Chondrocyte (in vitro differentiated cells): Measurements from ENCODE around the gene IFI35. TPM values are rescaled to one million over a fixed set of nuclear protein-coding genes. Genes with fewer than 3 reads are reported as not detected.

Source experiments
- DNase-seq: peaks from one replicate; pipeline ENCODE4 v3.0.0; 2021; ENCODE audit warnings: mixed read lengths, low spot score
- H3K27ac Mint-ChIP-seq: one replicate; pipeline ENCODE4 v1.8.0; 2021; ENCODE audit warnings: mild to moderate bottlenecking, moderate library complexity, mixed read lengths; ENCODE audit not compliant: unreplicated experiment
- H3K27me3 Mint-ChIP-seq: 2 replicates; pipeline ENCODE4 v1.8.0; 2021; ENCODE audit warnings: low read depth, mixed read lengths
- H3K36me3 Mint-ChIP-seq: 2 replicates; pipeline ENCODE4 v1.8.0; 2021; ENCODE audit warnings: low read depth, mixed read lengths
- H3K4me1 Mint-ChIP-seq: 2 replicates; pipeline ENCODE4 v1.8.0; 2021; ENCODE audit warnings: low read depth, mild to moderate bottlenecking, mixed read lengths
- H3K4me3 Mint-ChIP-seq: one replicate; pipeline ENCODE4 v1.8.0; 2021; ENCODE audit warnings: mild to moderate bottlenecking, moderate library complexity, mixed read lengths; ENCODE audit not compliant: unreplicated experiment
- H3K9me3 Mint-ChIP-seq: 2 replicates; pipeline ENCODE4 v1.8.0; 2021; ENCODE audit warnings: low read depth, mixed read lengths
- long read RNA-seq: library from polyadenylated mRNA; stranded (forward); transcript quantifications from one replicate; pipeline ENCODE4 v2.0.0, GENCODE V29; 2021
- total RNA-seq: library from RNA; stranded (reverse); gene quantifications from 3 replicates; pipeline ENCODE4 v1.2.1, GENCODE V29; 2021
- TF ChIP-seq, protein P1 (sequence below): fragments of 200-600 bp; sonication (generic); IDR thresholded peaks from 2 replicates; pipeline ENCODE4 v1.5.0; 2021; ENCODE audit warnings: antibody characterized with exemption, mild to moderate bottlenecking, moderate library complexity

IFI35 gene
- 9.0 to 20.9 TPM (median 12.8 TPM) in 3 replicates for total RNA-seq
- long read RNA-seq, transcript IFI35-204 (7 exons, 1,232 nt): major isoform, 11 of 16 reads
- long read RNA-seq, partial matches to known transcripts: 1 of 16 reads
- long read RNA-seq, other reads (novel, unspliced or antisense): 1 of 16 reads

DNA sequence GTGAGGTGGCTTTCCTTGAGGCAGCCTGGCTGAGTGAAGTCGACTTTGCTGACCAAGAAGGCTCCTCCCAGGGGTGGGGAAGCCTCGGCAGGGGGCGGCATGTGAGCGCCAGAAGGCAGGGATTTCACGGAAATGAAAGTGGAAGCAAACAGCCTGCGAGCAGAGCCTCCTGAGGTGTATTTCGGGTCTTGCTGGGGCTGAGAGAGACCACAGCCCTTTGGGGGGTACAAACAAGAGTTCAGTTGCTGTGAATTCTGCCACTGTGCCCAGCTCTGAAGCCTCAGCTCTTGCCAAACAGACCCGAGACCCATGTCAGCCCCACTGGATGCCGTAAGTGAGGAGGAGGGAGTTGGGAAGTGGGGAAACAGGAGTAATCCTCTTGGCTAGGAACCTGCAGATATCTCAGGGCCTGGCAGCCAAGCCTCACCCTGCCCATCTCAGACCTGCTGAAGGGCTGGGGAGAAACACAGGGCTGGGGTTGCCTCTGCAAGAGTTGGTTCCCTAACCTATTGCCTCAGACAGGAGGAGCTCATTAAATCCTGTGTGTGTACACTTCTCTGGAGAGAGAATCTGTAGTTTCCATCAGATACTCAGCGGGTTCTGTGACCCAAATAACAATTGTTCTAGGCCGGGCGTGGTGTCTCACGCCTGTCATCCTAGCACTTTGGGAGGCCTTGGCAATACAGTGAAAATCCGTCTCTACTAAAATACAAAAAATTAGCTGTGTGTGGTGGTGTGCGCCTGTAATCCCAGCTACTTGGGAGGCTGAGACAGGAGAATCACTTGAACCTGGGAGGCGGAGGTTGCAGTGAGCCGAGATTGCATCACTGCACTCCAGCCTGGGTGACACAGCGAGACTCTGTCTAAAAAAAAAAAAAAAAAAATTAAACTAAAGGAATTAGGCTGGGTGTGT lies at the start of gene IFI35:
Gene IFI35 (plus strand): TSS at position 146 of the 913 bp plus-strand sequence. CDS start 164 bp downstream, at position 310.
- Mint-ChIP-seq H3K27ac (peak within 1 kb of the TSS; percentile 99), H3K9me3 (no peaks in the 10 kb centered on the region), H3K4me1 (peaks cover 28% of the 10 kb centered on the region), H3K27me3 (no peaks in the 10 kb centered on the region), H3K4me3 (peak within 1 kb of the TSS; percentile 91), H3K36me3 (peaks cover 7% of the 10 kb centered on the region)
- DNase-seq: peak; percentile 78
- TF ChIP-seq, protein P1, sequence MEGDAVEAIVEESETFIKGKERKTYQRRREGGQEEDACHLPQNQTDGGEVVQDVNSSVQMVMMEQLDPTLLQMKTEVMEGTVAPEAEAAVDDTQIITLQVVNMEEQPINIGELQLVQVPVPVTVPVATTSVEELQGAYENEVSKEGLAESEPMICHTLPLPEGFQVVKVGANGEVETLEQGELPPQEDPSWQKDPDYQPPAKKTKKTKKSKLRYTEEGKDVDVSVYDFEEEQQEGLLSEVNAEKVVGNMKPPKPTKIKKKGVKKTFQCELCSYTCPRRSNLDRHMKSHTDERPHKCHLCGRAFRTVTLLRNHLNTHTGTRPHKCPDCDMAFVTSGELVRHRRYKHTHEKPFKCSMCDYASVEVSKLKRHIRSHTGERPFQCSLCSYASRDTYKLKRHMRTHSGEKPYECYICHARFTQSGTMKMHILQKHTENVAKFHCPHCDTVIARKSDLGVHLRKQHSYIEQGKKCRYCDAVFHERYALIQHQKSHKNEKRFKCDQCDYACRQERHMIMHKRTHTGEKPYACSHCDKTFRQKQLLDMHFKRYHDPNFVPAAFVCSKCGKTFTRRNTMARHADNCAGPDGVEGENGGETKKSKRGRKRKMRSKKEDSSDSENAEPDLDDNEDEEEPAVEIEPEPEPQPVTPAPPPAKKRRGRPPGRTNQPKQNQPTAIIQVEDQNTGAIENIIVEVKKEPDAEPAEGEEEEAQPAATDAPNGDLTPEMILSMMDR: peak; percentile 67

DNA sequence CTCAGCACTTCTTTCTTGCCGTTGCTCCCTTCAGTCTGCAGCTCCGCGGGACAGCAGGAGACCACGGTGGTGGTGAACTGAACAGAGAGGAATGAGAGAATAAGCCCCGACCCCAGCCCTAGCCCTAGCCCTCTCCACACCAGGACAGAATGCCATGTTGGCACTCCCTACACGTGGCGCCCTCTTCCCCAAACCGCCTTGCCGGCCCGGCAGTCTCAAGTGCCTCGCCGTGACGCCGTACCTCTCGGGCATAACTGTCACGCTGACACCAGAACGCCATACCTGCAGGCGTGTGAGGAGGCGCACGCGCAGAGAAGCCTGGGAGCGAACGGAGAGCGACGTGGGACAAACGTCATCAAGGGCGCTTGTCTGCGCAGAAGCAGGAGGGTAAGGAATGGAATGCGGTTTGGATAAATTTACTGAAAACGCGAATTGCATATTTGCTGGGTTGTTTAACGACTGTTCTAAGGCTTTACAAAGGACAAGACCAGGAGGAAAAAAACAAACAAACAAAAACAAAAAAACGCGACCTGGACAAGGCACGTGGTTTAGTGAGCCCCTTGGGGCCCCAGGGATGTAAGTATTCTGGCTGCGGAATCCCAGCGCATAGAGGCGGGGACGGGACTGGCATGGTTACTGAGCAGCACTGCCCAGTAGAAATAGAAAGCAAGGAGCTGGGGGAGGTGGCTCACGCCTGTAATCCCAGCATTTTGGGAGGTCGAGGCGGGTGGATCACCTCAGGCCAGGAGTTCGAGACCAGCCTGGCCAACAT lies 42.2 kb upstream of the IFI35 start, which contains the start of gene AARSD1:
Gene AARSD1 (minus strand): TSS at position 294 of the 772 bp plus-strand sequence. CDS start 14 bp downstream, at position 280.
- Mint-ChIP-seq H3K27me3 (no peaks in the 10 kb centered on the region), H3K9me3 (no peaks in the 10 kb centered on the region), H3K36me3 (peaks cover 15% of the 10 kb centered on the region), H3K27ac (peak within 1 kb of the TSS; percentile 97), H3K4me3 (peak within 1 kb of the TSS; percentile 86), H3K4me1 (peaks cover 16% of the 10 kb centered on the region)
- peak; percentile 96 for DNase-seq
- TF ChIP-seq, protein P1: no peak

DNA sequence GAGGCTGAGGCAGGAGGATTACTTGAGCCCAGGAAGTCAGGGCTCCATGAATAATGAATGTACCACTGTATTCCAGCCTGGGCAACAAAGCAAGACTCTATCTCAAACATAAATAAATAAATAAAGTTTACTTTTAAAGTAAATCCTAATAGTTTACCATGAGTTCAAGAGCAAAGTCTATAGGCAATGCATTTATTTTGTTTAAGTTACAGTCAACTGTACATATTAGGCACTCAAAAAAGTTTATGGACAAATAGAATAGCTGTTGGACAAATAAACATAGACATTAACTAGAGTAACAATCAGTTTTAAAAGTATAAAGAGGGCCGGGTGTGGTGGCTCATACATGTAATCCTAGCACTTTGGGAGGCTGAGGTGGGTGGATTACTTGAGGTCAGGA lies 38.7 kb upstream of the IFI35 start:
- no peak overlapping the region for H3K27ac Mint-ChIP-seq
- DNase-seq: no peak
- H3K9me3 Mint-ChIP-seq: no peaks in the 10 kb centered on the region
- TF ChIP-seq, protein P1: no peak
- no peaks in the 10 kb centered on the region for H3K36me3 Mint-ChIP-seq
- H3K4me3 Mint-ChIP-seq: no peak overlapping the region
- peaks cover 16% of the 10 kb centered on the region for H3K4me1 Mint-ChIP-seq
- no peaks in the 10 kb centered on the region for H3K27me3 Mint-ChIP-seq

DNA sequence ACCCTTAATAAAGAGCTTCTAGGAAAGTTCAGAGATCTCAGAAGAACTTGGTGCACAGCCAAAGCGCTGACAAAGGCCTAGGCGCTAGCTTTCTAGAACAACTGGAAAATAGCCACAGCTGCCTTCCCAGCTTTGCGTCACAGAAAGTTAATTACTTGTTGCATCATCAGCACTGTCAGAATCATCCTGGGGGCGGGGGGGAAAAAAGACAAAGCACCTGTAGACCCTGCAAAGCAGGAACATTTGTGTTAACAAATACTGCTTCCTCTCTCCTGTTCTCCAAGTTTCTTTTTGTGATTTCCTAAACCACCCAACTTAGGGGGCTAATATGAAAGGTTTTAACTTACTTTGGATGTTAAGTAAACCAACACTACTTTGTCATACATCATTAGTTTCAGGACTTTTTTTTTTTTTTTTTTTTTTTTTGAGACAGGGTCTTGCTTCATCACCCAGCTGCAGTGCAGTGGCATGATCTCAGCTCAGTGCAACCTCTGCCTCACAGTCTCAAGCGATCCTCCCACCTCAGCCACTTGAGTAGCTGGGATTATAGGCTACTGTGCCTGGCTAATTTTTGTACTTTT lies 37.5 kb upstream of the IFI35 start:
- Mint-ChIP-seq H3K27me3 (no peaks in the 10 kb centered on the region), H3K4me1 (peaks cover 7% of the 10 kb centered on the region), H3K27ac (no peak overlapping the region), H3K9me3 (no peaks in the 10 kb centered on the region), H3K4me3 (no peak overlapping the region), H3K36me3 (no peaks in the 10 kb centered on the region)
- TF ChIP-seq, protein P1: no peak
- DNase-seq: no peak
